ENCODE results near the gene ZDHHC14. TPM values are rescaled to one million over a fixed set of nuclear protein-coding genes. Genes with fewer than 3 reads are reported as not detected.

The ZDHHC14 gene
- 1.1 and 3.7 TPM in 2 replicates for total RNA-seq

GRCh38 chr6:157380779-157381561 is at the start of gene ZDHHC14:
Gene ZDHHC14, plus strand, starts transcription at chr6:157381190.

Small RNA genes lying within 50 kb of the gene (small RNA-seq; reads per million reads assigned to genes)
- gene MIR3692 (ENCODE audit: low replicate concordance): 0.10 reads per million

Other genes with a start within 250 kb of the ZDHHC14 start
- gene TMEM242, start 57.7 kb upstream of the ZDHHC14 start, total RNA-seq: 3.9 and 4.7 TPM in 2 replicates